Thymus (tissue), 11 donors: ENCODE results near the gene VSX1. TPM values are rescaled to one million over a fixed set of nuclear protein-coding genes. Genes with fewer than 3 reads are reported as not detected.

ENCODE experiments used
- DNase-seq, 9 donors: peaks; one replicate each; pipeline ENCODE4 v3.0.0-alpha.2; 2013; ENCODE audit warnings: low spot score in 9 of 9, low read depth in 6 of 9, missing footprints in 1 of 9
- H3K27ac ChIP-seq, 2 donors: one replicate each; pipeline ENCODE4 v1.5.1; 2013; ENCODE audit warnings: control low read depth in 1 of 2, low read depth in 1 of 2, low read length in 1 of 2, mild to moderate bottlenecking in 1 of 2, moderate library complexity in 1 of 2
- H3K27me3 ChIP-seq, 2 donors: one replicate each; pipeline ENCODE4 v1.5.1; 2013; ENCODE audit warnings: low read length in 1 of 2; ENCODE audit not compliant: control insufficient read depth in 2 of 2, insufficient read depth in 1 of 2
- H3K36me3 ChIP-seq, 2 donors: one replicate each; pipeline ENCODE4 v1.5.1; 2013; ENCODE audit warnings: low read length in 1 of 2, mild to moderate bottlenecking in 1 of 2, moderate library complexity in 1 of 2; ENCODE audit not compliant: control insufficient read depth in 2 of 2, insufficient read depth in 2 of 2
- H3K4me1 ChIP-seq, 2 donors: one replicate each; pipeline ENCODE4 v1.5.1; 2013; ENCODE audit warnings: low read length in 2 of 2; ENCODE audit not compliant: control insufficient read depth in 2 of 2, insufficient read depth in 2 of 2
- H3K4me3 ChIP-seq, 2 donors: one replicate each; pipeline ENCODE4 v1.5.1; 2013; ENCODE audit warnings: low read length in 2 of 2, control low read depth in 1 of 2, mild to moderate bottlenecking in 1 of 2
- H3K9me3 ChIP-seq, 2 donors: one replicate each; pipeline ENCODE4 v1.5.1; 2013; ENCODE audit warnings: low read length in 1 of 2, mild to moderate bottlenecking in 1 of 2; ENCODE audit not compliant: control insufficient read depth in 2 of 2, insufficient read depth in 1 of 2
- WGBS: extraction: QIAGEN DNeasy Blood & Tissue Kit; methylation state at CpG from one replicate; pipeline ENCODE4 v1.1.7; 2013; 5-methylcytosine and 5-hydroxymethylcytosine counted together
- polyA plus RNA-seq: library from polyadenylated mRNA; stranded (reverse); fragments of 200-250 nt; gene quantifications from one replicate; pipeline ENCODE4 v1.2.3, GENCODE V29; 2013
- total RNA-seq: library from RNA; stranded (reverse); fragments of 120-200 nt; gene quantifications from one replicate; pipeline ENCODE4 v1.2.4, GENCODE V29; 2013
- donor health status: healthy.

Gene VSX1
- total and polyA plus RNA-seq, 2 donors = 0.09 to 0.21 TPM

DNA sequence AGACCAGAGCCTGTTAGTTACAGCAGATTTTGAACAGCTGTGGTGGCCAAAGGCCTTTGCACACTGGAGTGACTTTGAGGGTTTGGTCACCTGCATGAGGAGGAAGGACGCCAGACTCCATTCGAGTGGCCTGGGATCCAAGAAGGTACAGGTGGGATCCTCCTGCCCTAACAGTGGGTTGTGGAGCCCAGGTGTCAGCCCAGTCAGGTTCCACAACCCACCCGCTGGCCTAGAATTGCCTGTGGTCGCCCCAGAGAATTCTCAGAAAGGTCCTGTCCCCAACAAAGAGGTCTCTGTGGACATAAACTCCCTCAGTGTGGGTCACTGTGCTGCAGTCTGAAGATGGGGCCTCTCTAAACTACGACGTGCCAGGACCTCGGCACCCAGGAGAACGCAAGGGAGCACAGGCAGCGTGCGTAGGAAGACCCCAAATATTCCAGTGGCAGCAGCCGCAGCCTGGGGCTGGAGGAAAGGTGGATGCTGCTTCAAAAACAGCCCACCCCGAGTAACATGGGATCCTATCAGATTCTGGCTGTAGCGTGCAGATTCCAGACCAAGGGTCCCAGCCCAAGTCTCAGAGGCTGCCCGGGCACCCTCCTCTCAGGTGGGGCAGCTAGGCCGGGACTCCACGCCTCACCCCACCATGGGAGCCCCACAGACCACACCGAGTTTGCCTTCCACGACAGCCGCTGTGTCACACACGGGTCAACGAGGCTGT lies 40.0 kb downstream of the VSX1 start:
- WGBS = 93% methylated on average over 21 of the region's 21 CpGs
- Histone ChIP-seq H3K4me3 (no peak overlapping the region), H3K27ac (peak overlapping the region in 1 of 2 donors; percentile 87), H3K27me3 (no peaks in the 10 kb centered on the region), H3K4me1 (peaks cover 17 to 63% of the 10 kb centered on the region in 2 donors), H3K9me3 (no peaks in the 10 kb centered on the region), H3K36me3 (peaks cover 8 to 12% of the 10 kb centered on the region in 2 donors)
- no peak for DNase-seq

GRCh38 chr20:25040438-25040831 lies 41.5 kb downstream of the VSX1 start:
- 92% methylated on average over 6 of the region's 6 CpGs for WGBS

GRCh38 chr20:25039697-25040437 lies 42.1 kb downstream of the VSX1 start:
- no peak for DNase-seq
- WGBS = 89% methylated on average over 9 of the region's 9 CpGs
- no peaks in the 10 kb centered on the region for H3K27me3 ChIP-seq
- H3K4me1 ChIP-seq = peaks cover 31 to 76% of the 10 kb centered on the region in 2 donors
- H3K27ac ChIP-seq = peak overlapping the region; percentile 51 to 61
- no peak overlapping the region for H3K4me3 ChIP-seq
- H3K36me3 ChIP-seq = peaks cover 0 to 4% of the 10 kb centered on the region in 2 donors
- no peaks in the 10 kb centered on the region for H3K9me3 ChIP-seq

More at GRCh38 chr20:25040438-25040831, 41.5 kb downstream of the VSX1 start:
- peak overlapping the region in 1 of 2 donors; percentile 55 for H3K27ac ChIP-seq
- H3K27me3 ChIP-seq = no peaks in the 10 kb centered on the region
- DNase-seq = no peak
- no peaks in the 10 kb centered on the region for H3K9me3 ChIP-seq
- H3K4me1 ChIP-seq = peaks cover 31 to 76% of the 10 kb centered on the region in 2 donors
- H3K4me3 ChIP-seq = no peak overlapping the region
- H3K36me3 ChIP-seq = peaks cover 0 to 4% of the 10 kb centered on the region in 2 donors

DNA sequence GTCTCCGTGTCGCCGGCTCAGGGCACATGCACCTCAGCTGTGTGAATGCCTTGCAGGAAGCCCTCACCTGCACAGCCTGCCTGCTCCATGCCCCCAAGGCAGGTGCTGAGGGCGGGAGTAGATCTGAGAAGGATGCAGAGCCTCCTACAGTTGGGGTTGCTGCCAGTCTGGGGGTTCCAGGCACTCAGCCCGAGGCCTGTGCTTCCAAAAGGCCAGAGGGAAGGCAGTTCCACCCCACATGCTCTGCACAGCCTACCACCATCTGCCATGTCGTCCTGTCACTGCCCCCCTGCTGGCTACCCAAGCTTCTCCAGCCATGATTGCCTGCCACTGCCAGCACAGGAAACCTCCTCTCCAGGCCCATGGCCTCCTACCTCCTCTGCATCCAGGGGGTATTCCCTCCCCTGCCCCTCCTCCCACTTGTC lies 43.3 kb downstream of the VSX1 start:
- Histone ChIP-seq H3K4me1 (peaks cover 31 to 75% of the 10 kb centered on the region in 2 donors), H3K27me3 (no peaks in the 10 kb centered on the region), H3K36me3 (peaks cover 0 to 4% of the 10 kb centered on the region in 2 donors), H3K4me3 (no peak overlapping the region), H3K27ac (peak overlapping the region in 1 of 2 donors; percentile 36), H3K9me3 (no peaks in the 10 kb centered on the region)
- WGBS = 96% methylated on average over 6 of the region's 6 CpGs
- no peak for DNase-seq

GRCh38 chr20:25038103-25038410 lies 43.9 kb downstream of the VSX1 start:
- no peak overlapping the region for H3K4me3 ChIP-seq
- no peak for DNase-seq
- peaks cover 28 to 69% of the 10 kb centered on the region in 2 donors for H3K4me1 ChIP-seq
- no peaks in the 10 kb centered on the region for H3K27me3 ChIP-seq
- 97% methylated on average over 3 of the region's 3 CpGs for WGBS
- H3K36me3 ChIP-seq = peaks cover 0 to 4% of the 10 kb centered on the region in 2 donors
- no peaks in the 10 kb centered on the region for H3K9me3 ChIP-seq
- H3K27ac ChIP-seq = peak overlapping the region; percentile 74 to 75

- Histone ChIP-seq H3K4me1 (peaks cover 22 to 69% of the 10 kb centered on the region in 2 donors), H3K9me3 (no peaks in the 10 kb centered on the region), H3K27me3 (no peaks in the 10 kb centered on the region), H3K4me3 (no peak overlapping the region), H3K27ac (peak overlapping the region; percentile 74 to 75), H3K36me3 (peaks cover 0 to 4% of the 10 kb centered on the region in 2 donors)
- WGBS = 81% methylated on average over 15 of the region's 15 CpGs
- peak in 2 of 9 donors; percentile 19 to 30 for DNase-seq
These were observed 44.4 kb downstream of the VSX1 start for GRCh38 chr20:25037288-25038102.

GRCh38 chr20:25036331-25036936 lies 45.5 kb downstream of the VSX1 start:
- WGBS = 25% methylated on average over 7 of the region's 7 CpGs
- peaks cover 0 to 8% of the 10 kb centered on the region in 2 donors for H3K36me3 ChIP-seq
- H3K9me3 ChIP-seq = no peaks in the 10 kb centered on the region
- no peaks in the 10 kb centered on the region for H3K27me3 ChIP-seq
- peaks cover 17 to 61% of the 10 kb centered on the region in 2 donors for H3K4me1 ChIP-seq
- H3K27ac ChIP-seq = peak overlapping the region; percentile 60 to 74
- no peak overlapping the region for H3K4me3 ChIP-seq
- DNase-seq = peak in 1 of 9 donors; percentile 33

- DNase-seq = peak in 4 of 9 donors; percentile 29 to 69 (median 38)
- H3K9me3 ChIP-seq = no peaks in the 10 kb centered on the region
- peaks cover 17 to 57% of the 10 kb centered on the region in 2 donors for H3K4me1 ChIP-seq
- H3K27ac ChIP-seq = peak overlapping the region in 1 of 2 donors; percentile 59
- peaks cover 0 to 8% of the 10 kb centered on the region in 2 donors for H3K36me3 ChIP-seq
- no peaks in the 10 kb centered on the region for H3K27me3 ChIP-seq
- H3K4me3 ChIP-seq = no peak overlapping the region
- WGBS = 8% methylated on average over 4 of the region's 4 CpGs
These were observed 46.0 kb downstream of the VSX1 start for GRCh38 chr20:25035921-25036320.
